Calu3 (cell line): ENCODE results near the gene LRBA. TPM values are rescaled to one million over a fixed set of nuclear protein-coding genes. Genes with fewer than 3 reads are reported as not detected.

ENCODE experiments used
- BruUV-seq: library from RNA; stranded (reverse); fragments of 400-500 nt; replicated peaks from 2 replicates; lab custom pipeline; 2021; lab: Mats Ljungman, UMichigan
- CTCF ChIA-PET: fragments of 300-600 bp; sonication (Branson Sonifier 250); formaldehyde crosslinking; loops from one replicate; lab custom pipeline; 2022; ENCODE audit warnings: antibody characterized with exemption; lab: Charles Lee
- DNase-seq: peaks from one replicate; pipeline ENCODE4 v3.0.0; 2022
- H3K27ac Mint-ChIP-seq: one replicate; pipeline ENCODE4 v1.8.0; 2022; ENCODE audit warnings: mixed read lengths; ENCODE audit not compliant: unreplicated experiment
- H3K27me3 Mint-ChIP-seq: one replicate; pipeline ENCODE4 v1.8.0; 2022; ENCODE audit warnings: mixed read lengths; ENCODE audit not compliant: unreplicated experiment
- H3K36me3 Mint-ChIP-seq: one replicate; pipeline ENCODE4 v1.8.0; 2022; ENCODE audit warnings: mild to moderate bottlenecking, moderate library complexity, mixed read lengths; ENCODE audit not compliant: insufficient read depth, unreplicated experiment
- H3K4me1 Mint-ChIP-seq: one replicate; pipeline ENCODE4 v1.8.0; 2022; ENCODE audit warnings: mild to moderate bottlenecking, low read depth, mixed read lengths; ENCODE audit not compliant: unreplicated experiment
- H3K4me3 Mint-ChIP-seq: one replicate; pipeline ENCODE4 v1.8.0; 2022; ENCODE audit warnings: mild to moderate bottlenecking, low read depth, moderate library complexity, mixed read lengths; ENCODE audit not compliant: unreplicated experiment
- H3K9me3 Mint-ChIP-seq: one replicate; pipeline ENCODE4 v1.8.0; 2022; ENCODE audit warnings: low read depth, mixed read lengths; ENCODE audit not compliant: unreplicated experiment
- intact Hi-C: fragments of 100-400 bp; cut with micrococcal nuclease; formaldehyde crosslinking; loops from one replicate; pipeline ENCODE4 v1.10.0; 2022; ENCODE audit not compliant: unreplicated experiment
- total RNA-seq: library from RNA; stranded (reverse); gene quantifications from 2 replicates; pipeline ENCODE4 v1.2.3, GENCODE V29; 2022
- TF ChIP-seq, protein P1 (sequence below): fragments of 200-600 bp; IDR thresholded peaks from one replicate; pipeline ENCODE4 v1.8.0; 2022; ENCODE audit warnings: antibody characterized with exemption; ENCODE audit not compliant: unreplicated experiment

LRBA gene
- total RNA-seq, 1 experiment from 2014 or later: 49.0 TPM

DNA sequence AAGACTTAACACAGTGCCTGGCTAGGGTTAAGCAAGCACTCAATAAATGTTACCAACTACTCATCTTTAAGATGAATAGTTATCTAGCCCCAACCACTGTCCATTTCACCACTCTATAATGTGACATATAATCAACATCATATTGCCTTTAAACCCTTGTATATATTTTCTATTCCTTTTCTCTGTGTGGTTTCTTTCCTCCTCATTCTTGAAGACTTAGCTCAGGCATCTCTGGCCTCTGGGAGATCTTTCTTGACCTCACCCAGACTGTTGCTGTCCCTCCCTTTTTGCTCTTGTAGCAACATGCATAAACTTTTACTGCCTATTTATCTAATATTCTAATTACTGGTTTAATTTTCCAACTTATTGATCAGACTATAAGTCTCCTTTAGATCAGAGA is 683.0 kb downstream of the LRBA start:
- H3K36me3 Mint-ChIP-seq: no peaks in the 10 kb centered on the region
- H3K27me3 Mint-ChIP-seq: no peaks in the 10 kb centered on the region
- BruUV-seq: no TSS peak
- H3K4me1 Mint-ChIP-seq: no peaks in the 10 kb centered on the region
- DNase-seq: no peak
- H3K4me3 Mint-ChIP-seq: no peak overlapping the region
- intact Hi-C loops: no loop called here
- CTCF ChIA-PET: no interaction called here
- no peak overlapping the region for H3K27ac Mint-ChIP-seq
- no peaks in the 10 kb centered on the region for H3K9me3 Mint-ChIP-seq
- TF ChIP-seq, protein P1, sequence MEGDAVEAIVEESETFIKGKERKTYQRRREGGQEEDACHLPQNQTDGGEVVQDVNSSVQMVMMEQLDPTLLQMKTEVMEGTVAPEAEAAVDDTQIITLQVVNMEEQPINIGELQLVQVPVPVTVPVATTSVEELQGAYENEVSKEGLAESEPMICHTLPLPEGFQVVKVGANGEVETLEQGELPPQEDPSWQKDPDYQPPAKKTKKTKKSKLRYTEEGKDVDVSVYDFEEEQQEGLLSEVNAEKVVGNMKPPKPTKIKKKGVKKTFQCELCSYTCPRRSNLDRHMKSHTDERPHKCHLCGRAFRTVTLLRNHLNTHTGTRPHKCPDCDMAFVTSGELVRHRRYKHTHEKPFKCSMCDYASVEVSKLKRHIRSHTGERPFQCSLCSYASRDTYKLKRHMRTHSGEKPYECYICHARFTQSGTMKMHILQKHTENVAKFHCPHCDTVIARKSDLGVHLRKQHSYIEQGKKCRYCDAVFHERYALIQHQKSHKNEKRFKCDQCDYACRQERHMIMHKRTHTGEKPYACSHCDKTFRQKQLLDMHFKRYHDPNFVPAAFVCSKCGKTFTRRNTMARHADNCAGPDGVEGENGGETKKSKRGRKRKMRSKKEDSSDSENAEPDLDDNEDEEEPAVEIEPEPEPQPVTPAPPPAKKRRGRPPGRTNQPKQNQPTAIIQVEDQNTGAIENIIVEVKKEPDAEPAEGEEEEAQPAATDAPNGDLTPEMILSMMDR: no peak

DNA sequence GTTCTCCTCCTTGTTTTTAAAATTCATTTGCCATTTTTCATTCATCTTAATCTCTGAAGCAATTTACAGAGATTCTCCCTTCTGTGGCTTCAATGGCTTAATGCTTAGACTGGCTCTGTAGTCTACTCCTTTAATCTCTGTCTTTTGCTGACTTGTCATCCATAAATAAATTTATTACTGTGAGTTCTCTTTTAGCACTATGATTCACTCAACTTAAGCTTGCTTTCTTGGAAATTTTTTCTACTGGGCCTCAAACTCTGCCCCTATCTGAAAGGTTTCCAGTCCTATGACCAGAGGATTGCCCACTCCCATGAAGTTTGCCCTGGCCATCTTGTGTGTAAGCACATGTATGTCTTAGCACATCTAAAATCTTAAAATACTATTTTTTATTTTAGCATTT is 685.7 kb downstream of the LRBA start:
- Mint-ChIP-seq H3K4me3 (no peak overlapping the region), H3K36me3 (no peaks in the 10 kb centered on the region), H3K27ac (no peak overlapping the region), H3K9me3 (no peaks in the 10 kb centered on the region), H3K4me1 (no peaks in the 10 kb centered on the region), H3K27me3 (no peaks in the 10 kb centered on the region)
- no TSS peak for BruUV-seq
- no peak for DNase-seq
- CTCF ChIA-PET: no interaction called here
- TF ChIP-seq, protein P1: no peak
- intact Hi-C loops: no loop called here

DNA sequence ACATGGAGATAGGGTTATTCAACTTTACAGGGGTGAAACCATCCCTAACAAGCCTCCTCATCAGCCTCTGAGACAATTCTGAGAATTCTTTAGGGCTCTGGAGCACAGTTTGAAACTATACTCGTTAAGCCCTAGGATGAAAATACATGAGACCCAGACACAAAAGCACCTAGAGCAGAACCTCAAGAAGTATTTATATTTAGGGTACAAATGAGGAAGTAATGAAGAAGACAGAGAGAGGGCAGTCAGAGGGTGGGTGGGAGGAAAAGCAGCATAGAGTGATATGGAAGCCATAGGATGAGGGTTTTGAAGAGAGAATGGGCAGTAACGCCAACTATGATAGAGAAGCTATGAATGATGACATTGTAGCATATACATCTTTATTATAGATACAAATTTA is 686.6 kb downstream of the LRBA start:
- Mint-ChIP-seq H3K4me3 (no peak overlapping the region), H3K4me1 (no peaks in the 10 kb centered on the region), H3K36me3 (no peaks in the 10 kb centered on the region), H3K9me3 (no peaks in the 10 kb centered on the region), H3K27ac (no peak overlapping the region), H3K27me3 (no peaks in the 10 kb centered on the region)
- BruUV-seq: no TSS peak
- intact Hi-C loops: no loop called here
- CTCF ChIA-PET: no interaction called here
- DNase-seq: no peak
- TF ChIP-seq, protein P1: no peak

- no TSS peak for BruUV-seq
- no peak for DNase-seq
- TF ChIP-seq, protein P1: no peak
- CTCF ChIA-PET: no interaction called here
- Mint-ChIP-seq H3K9me3 (no peaks in the 10 kb centered on the region), H3K27me3 (no peaks in the 10 kb centered on the region), H3K4me1 (no peaks in the 10 kb centered on the region), H3K4me3 (no peak overlapping the region), H3K27ac (no peak overlapping the region), H3K36me3 (no peaks in the 10 kb centered on the region)
- intact Hi-C loops: no loop called here
Measured at GRCh38 chr4:150327262-150327780, 687.8 kb downstream of the LRBA start.
